Loucy (cell line): ENCODE results near the gene LIPT1.

Source experiments
- H2AFZ ChIP-seq: fragments of 200-600 bp; sonication (generic); 2 replicates; pipeline ENCODE4 v1.6.0; 2016; ENCODE audit warnings: antibody characterized with exemption, mild to moderate bottlenecking, low read length, moderate library complexity
- H3F3A ChIP-seq: fragments of 200-600 bp; 2 replicates; pipeline ENCODE4 v1.6.0; 2016; ENCODE audit warnings: antibody characterized with exemption, low read depth, mild to moderate bottlenecking
- H3K27me3 ChIP-seq: fragments of 200-600 bp; sonication (generic); 2 replicates; pipeline ENCODE4 v1.6.1; 2014; ENCODE audit warnings: low read length, mild to moderate bottlenecking; ENCODE audit not compliant: insufficient read depth, poor library complexity, severe bottlenecking
- H3K36me3 ChIP-seq: fragments of 200-600 bp; sonication (generic); 2 replicates; pipeline ENCODE4 v1.6.1; 2016; ENCODE audit warnings: low read length; ENCODE audit not compliant: insufficient read depth
- H3K4me1 ChIP-seq: fragments of 200-600 bp; sonication (generic); 2 replicates; pipeline ENCODE4 v1.5.1; 2014; ENCODE audit warnings: low read length, mild to moderate bottlenecking; ENCODE audit not compliant: insufficient read depth, poor library complexity, severe bottlenecking
- H3K4me2 ChIP-seq: fragments of 200-600 bp; sonication (generic); 2 replicates; pipeline ENCODE4 v1.6.0; 2014; ENCODE audit warnings: antibody characterized with exemption, low read length, low read depth, mild to moderate bottlenecking; ENCODE audit not compliant: poor library complexity, severe bottlenecking
- H3K4me3 ChIP-seq: fragments of 200-600 bp; sonication (generic); 2 replicates; pipeline ENCODE4 v1.5.1; 2014; ENCODE audit warnings: low read length, mild to moderate bottlenecking, mixed read lengths; ENCODE audit not compliant: poor library complexity, severe bottlenecking
- H3K79me2 ChIP-seq: fragments of 200-600 bp; sonication (generic); 2 replicates; pipeline ENCODE4 v1.6.1; 2014; ENCODE audit warnings: low read length; ENCODE audit not compliant: insufficient read depth
- H3K9ac ChIP-seq: fragments of 200-600 bp; sonication (generic); 2 replicates; pipeline ENCODE4 v1.6.0; 2014; ENCODE audit warnings: mild to moderate bottlenecking, low read depth, low read length, moderate library complexity; ENCODE audit not compliant: poor library complexity, severe bottlenecking
- H3K9me2 ChIP-seq: fragments of 200-600 bp; sonication (generic); replicated peaks from 2 replicates; pipeline ENCODE4 v1.6.1; 2016; ENCODE audit warnings: low read depth, low read length, mixed read lengths
- H3K9me3 ChIP-seq: fragments of 200-600 bp; sonication (generic); 2 replicates; pipeline ENCODE4 v1.6.1; 2014; ENCODE audit warnings: mild to moderate bottlenecking, antibody characterized with exemption, low read length, low read depth; ENCODE audit not compliant: insufficient read depth
- H4K20me1 ChIP-seq: fragments of 200-600 bp; sonication (generic); 2 replicates; pipeline ENCODE4 v1.6.0; 2014; ENCODE audit warnings: antibody characterized with exemption, low read length, mild to moderate bottlenecking; ENCODE audit not compliant: insufficient read depth, poor library complexity, severe bottlenecking
- EZH2phosphoT487 ChIP-seq: fragments of 200-600 bp; IDR thresholded peaks from 2 replicates; pipeline ENCODE4 v1.6.1; 2018; ENCODE audit warnings: antibody characterized with exemption, mild to moderate bottlenecking, moderate library complexity, borderline replicate concordance
- TF ChIP-seq, protein P1 (sequence below): fragments of 200-600 bp; sonication (generic); conservative IDR thresholded peaks from 2 replicates; pipeline ENCODE4 v1.5.1; 2014; ENCODE audit warnings: mild to moderate bottlenecking, antibody characterized with exemption, low read length

Gene LIPT1

DNA sequence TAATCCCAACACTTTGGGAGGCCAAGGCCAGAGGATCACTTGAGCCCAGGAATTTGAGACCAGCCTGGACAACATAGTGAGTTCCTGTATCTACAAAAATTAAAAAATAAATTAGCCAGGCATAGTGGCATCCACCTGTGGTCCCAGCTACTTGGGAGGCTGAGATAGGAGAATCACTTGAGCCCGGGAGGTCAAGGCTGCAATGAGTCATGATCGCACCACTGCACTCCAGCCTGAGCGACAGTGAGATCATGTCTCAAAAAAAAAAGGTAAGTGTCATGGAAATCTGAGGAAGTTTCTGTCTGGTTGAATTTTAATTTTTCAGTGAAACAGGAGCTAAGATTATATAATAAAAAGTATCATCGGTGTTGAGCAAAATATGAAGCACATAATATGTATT is 15.8 kb upstream of the LIPT1 start:
- Histone ChIP-seq H3K9me3 (no peaks in the 10 kb centered on the region), H3K27me3 (no peaks in the 10 kb centered on the region), H3K9me2 (no peaks in the 10 kb centered on the region), H3K79me2 (no peaks in the 10 kb centered on the region), H3K36me3 (no peaks in the 10 kb centered on the region), H3K4me1 (peaks cover 12% of the 10 kb centered on the region), H2AFZ (no peak overlapping the region), H3K4me3 (no peak overlapping the region), H3K4me2 (no peak overlapping the region), H3F3A (no peaks in the 10 kb centered on the region), H4K20me1 (no peaks in the 10 kb centered on the region), H3K9ac (no peak overlapping the region)
- TF ChIP-seq, protein P1, sequence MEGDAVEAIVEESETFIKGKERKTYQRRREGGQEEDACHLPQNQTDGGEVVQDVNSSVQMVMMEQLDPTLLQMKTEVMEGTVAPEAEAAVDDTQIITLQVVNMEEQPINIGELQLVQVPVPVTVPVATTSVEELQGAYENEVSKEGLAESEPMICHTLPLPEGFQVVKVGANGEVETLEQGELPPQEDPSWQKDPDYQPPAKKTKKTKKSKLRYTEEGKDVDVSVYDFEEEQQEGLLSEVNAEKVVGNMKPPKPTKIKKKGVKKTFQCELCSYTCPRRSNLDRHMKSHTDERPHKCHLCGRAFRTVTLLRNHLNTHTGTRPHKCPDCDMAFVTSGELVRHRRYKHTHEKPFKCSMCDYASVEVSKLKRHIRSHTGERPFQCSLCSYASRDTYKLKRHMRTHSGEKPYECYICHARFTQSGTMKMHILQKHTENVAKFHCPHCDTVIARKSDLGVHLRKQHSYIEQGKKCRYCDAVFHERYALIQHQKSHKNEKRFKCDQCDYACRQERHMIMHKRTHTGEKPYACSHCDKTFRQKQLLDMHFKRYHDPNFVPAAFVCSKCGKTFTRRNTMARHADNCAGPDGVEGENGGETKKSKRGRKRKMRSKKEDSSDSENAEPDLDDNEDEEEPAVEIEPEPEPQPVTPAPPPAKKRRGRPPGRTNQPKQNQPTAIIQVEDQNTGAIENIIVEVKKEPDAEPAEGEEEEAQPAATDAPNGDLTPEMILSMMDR: no peak
- TF ChIP-seq EZH2phosphoT487: no peak

DNA sequence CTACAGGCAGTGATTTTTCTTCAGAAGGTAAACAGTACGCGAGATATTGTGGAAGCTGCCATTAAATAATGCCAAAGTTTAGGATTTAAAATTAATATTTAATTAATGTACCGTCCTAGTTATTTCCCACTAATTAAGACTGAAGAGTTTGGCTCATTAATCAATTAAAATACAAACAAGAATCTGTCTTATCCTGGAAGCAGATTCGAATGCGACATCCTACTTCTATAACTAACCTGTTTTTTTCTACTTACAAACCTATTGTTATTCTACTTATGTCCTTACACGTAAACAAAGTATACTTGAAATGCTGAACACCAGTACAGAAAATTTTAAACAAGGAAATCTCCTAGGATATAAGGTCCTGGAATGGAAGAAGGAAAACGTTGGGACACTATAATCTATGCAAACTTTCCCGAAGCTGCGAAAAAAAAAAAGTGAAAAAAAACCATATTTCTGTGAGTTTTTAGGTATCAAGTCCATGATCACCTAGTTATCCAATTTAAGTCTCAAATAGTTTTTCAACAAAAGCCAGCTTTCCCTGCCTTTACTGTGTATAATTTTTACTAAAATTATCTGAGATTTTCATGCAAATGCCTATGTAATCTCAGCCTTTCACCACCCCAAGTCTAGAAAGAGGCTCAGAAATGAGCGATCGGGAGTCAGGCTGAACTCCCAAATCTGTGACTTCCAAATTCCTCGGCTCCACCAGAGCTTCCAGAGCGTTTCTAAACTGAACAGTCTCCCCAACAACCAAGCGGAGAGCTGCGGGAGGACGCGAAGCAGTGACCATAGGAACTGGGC is 14.5 kb upstream of the LIPT1 start:
- Histone ChIP-seq H3K9me2 (no peaks in the 10 kb centered on the region), H3K9me3 (no peaks in the 10 kb centered on the region), H3K4me2 (peak overlapping the region; percentile 95), H3K4me3 (peak overlapping the region; percentile 90), H3K9ac (peak overlapping the region; percentile 73), H3K79me2 (no peaks in the 10 kb centered on the region), H3K27me3 (no peaks in the 10 kb centered on the region), H3K4me1 (peaks cover 12% of the 10 kb centered on the region), H3F3A (no peaks in the 10 kb centered on the region), H4K20me1 (no peaks in the 10 kb centered on the region), H2AFZ (peak overlapping the region; percentile 99), H3K36me3 (no peaks in the 10 kb centered on the region)
- TF ChIP-seq, protein P1: no peak
- TF ChIP-seq EZH2phosphoT487: no peak

DNA sequence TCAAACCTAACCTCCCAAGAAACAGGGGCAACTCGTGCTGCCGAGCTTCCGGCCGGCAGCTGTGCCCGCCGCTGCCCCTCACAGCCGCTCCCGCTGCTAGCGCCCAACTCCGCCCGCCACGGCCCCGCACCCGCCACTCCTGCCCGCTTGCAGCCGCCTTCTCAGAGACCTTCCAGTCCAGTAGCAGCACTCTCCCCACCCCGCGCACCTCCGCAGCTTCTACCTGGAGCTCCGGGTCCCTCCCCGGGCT is 14.0 kb upstream of the LIPT1 start:
- Histone ChIP-seq H3K36me3 (no peaks in the 10 kb centered on the region), H3K4me3 (peak overlapping the region; percentile 90), H3K27me3 (no peaks in the 10 kb centered on the region), H4K20me1 (no peaks in the 10 kb centered on the region), H3K9me2 (no peaks in the 10 kb centered on the region), H3F3A (no peaks in the 10 kb centered on the region), H2AFZ (peak overlapping the region; percentile 99), H3K4me2 (peak overlapping the region; percentile 95), H3K4me1 (peaks cover 12% of the 10 kb centered on the region), H3K79me2 (no peaks in the 10 kb centered on the region), H3K9ac (peak overlapping the region; percentile 73), H3K9me3 (no peaks in the 10 kb centered on the region)
- TF ChIP-seq, protein P1: no peak
- no peak for TF ChIP-seq EZH2phosphoT487
